Chondrocyte (in vitro differentiated cells): ENCODE measurements around the gene TRIM32. TPM values are rescaled to one million over a fixed set of nuclear protein-coding genes. Genes with fewer than 3 reads are reported as not detected.
A peak's percentile ranks its signal among the peaks of the same experiment; 100 is the strongest.

ENCODE experiments used
- DNase-seq: peaks from one replicate; pipeline ENCODE4 v3.0.0; 2021; ENCODE audit warnings: mixed read lengths, low spot score
- H3K27ac Mint-ChIP-seq: one replicate; pipeline ENCODE4 v1.8.0; 2021; ENCODE audit warnings: mild to moderate bottlenecking, moderate library complexity, mixed read lengths; ENCODE audit not compliant: unreplicated experiment
- H3K27me3 Mint-ChIP-seq: 2 replicates; pipeline ENCODE4 v1.8.0; 2021; ENCODE audit warnings: low read depth, mixed read lengths
- H3K36me3 Mint-ChIP-seq: 2 replicates; pipeline ENCODE4 v1.8.0; 2021; ENCODE audit warnings: low read depth, mixed read lengths
- H3K4me1 Mint-ChIP-seq: 2 replicates; pipeline ENCODE4 v1.8.0; 2021; ENCODE audit warnings: low read depth, mild to moderate bottlenecking, mixed read lengths
- H3K4me3 Mint-ChIP-seq: one replicate; pipeline ENCODE4 v1.8.0; 2021; ENCODE audit warnings: mild to moderate bottlenecking, moderate library complexity, mixed read lengths; ENCODE audit not compliant: unreplicated experiment
- H3K9me3 Mint-ChIP-seq: 2 replicates; pipeline ENCODE4 v1.8.0; 2021; ENCODE audit warnings: low read depth, mixed read lengths
- CTCF ChIP-seq: fragments of 200-600 bp; sonication (generic); IDR thresholded peaks from 2 replicates; pipeline ENCODE4 v1.5.0; 2021; ENCODE audit warnings: antibody characterized with exemption, mild to moderate bottlenecking, moderate library complexity
- long read RNA-seq: library from polyadenylated mRNA; stranded (forward); transcript quantifications from one replicate; pipeline ENCODE4 v2.0.0, GENCODE V29; 2021
- total RNA-seq: library from RNA; stranded (reverse); gene quantifications from 3 replicates; pipeline ENCODE4 v1.2.1, GENCODE V29; 2021

Gene TRIM32
- total RNA-seq: 35.1 to 41.9 TPM (median 40.1 TPM) in 3 replicates
- long read RNA-seq, transcript TRIM32-201 (2 exons, 3,688 nt): major isoform, 43 of 92 reads
- long read RNA-seq, transcript TRIM32-203 (2 exons, 3,717 nt): minor isoform, 39 of 92 reads
- long read RNA-seq, partial matches to known transcripts: 6 of 92 reads
- long read RNA-seq, other reads (novel, unspliced or antisense): 4 of 92 reads

GRCh38 chr9:116687074-116687753 is at the start of gene TRIM32:
Gene TRIM32 (plus strand): TSS chr9:116687305. CDS start chr9:116697743, 10,438 bp downstream.
- H3K27me3 Mint-ChIP-seq: no peaks in the 10 kb centered on the region
- peaks cover 55% of the 10 kb centered on the region for H3K4me1 Mint-ChIP-seq
- peak; percentile 98 for DNase-seq
- H3K27ac Mint-ChIP-seq: peak within 1 kb of the TSS; percentile 91
- TF ChIP-seq CTCF: no peak
- no peaks in the 10 kb centered on the region for H3K9me3 Mint-ChIP-seq
- peak within 1 kb of the TSS; percentile 96 for H3K4me3 Mint-ChIP-seq
- no peaks in the 10 kb centered on the region for H3K36me3 Mint-ChIP-seq

GRCh38 chr9:116639251-116639741 is 47.8 kb upstream of the TRIM32 start:
- Mint-ChIP-seq H3K27ac (no peak overlapping the region), H3K4me3 (no peak overlapping the region), H3K4me1 (peaks cover 8% of the 10 kb centered on the region), H3K9me3 (no peaks in the 10 kb centered on the region), H3K36me3 (no peaks in the 10 kb centered on the region), H3K27me3 (no peaks in the 10 kb centered on the region)
- no peak for DNase-seq
- no peak for TF ChIP-seq CTCF

- no peak overlapping the region for H3K27ac Mint-ChIP-seq
- no peak for TF ChIP-seq CTCF
- no peaks in the 10 kb centered on the region for H3K36me3 Mint-ChIP-seq
- H3K4me1 Mint-ChIP-seq: peaks cover 8% of the 10 kb centered on the region
- no peak overlapping the region for H3K4me3 Mint-ChIP-seq
- DNase-seq: no peak
- no peaks in the 10 kb centered on the region for H3K27me3 Mint-ChIP-seq
- no peaks in the 10 kb centered on the region for H3K9me3 Mint-ChIP-seq
Measured at GRCh38 chr9:116641292-116642059, 45.6 kb upstream of the TRIM32 start.

- Mint-ChIP-seq H3K4me3 (no peak overlapping the region), H3K36me3 (no peaks in the 10 kb centered on the region), H3K27me3 (no peaks in the 10 kb centered on the region), H3K4me1 (peaks cover 13% of the 10 kb centered on the region), H3K9me3 (no peaks in the 10 kb centered on the region), H3K27ac (no peak overlapping the region)
- no peak for DNase-seq
- no peak for TF ChIP-seq CTCF
Measured at GRCh38 chr9:116643691-116644090, 43.4 kb upstream of the TRIM32 start.

- TF ChIP-seq CTCF: no peak
- DNase-seq: no peak
- Mint-ChIP-seq H3K36me3 (no peaks in the 10 kb centered on the region), H3K27me3 (no peaks in the 10 kb centered on the region), H3K4me3 (no peak overlapping the region), H3K27ac (no peak overlapping the region), H3K9me3 (no peaks in the 10 kb centered on the region), H3K4me1 (peaks cover 8% of the 10 kb centered on the region)
Measured at GRCh38 chr9:116644091-116644688, 42.9 kb upstream of the TRIM32 start.
